CD4-positive, alpha-beta T cell (primary cell): ENCODE measurements around the gene FRMD5. TPM values are rescaled to one million over a fixed set of nuclear protein-coding genes. Genes with fewer than 3 reads are reported as not detected.

Source experiments
- ATAC-seq: fragments of 200-7000 bp; cut with Tn5 transposase; one replicate; pipeline ENCODE4 v1.10.0; 2022; ENCODE audit warnings: mild to moderate bottlenecking; ENCODE audit not compliant: poor library complexity
- CTCF ChIA-PET: fragments of 350-600 bp; sonication (Branson Sonifier 250); formaldehyde crosslinking; loops from one replicate; lab custom pipeline; 2021; ENCODE audit warnings: antibody characterized with exemption, inconsistent platforms; lab: Charles Lee
- POLR2A ChIA-PET: fragments of 350-600 bp; sonication (Branson Sonifier 250); formaldehyde crosslinking; loops from one replicate; lab custom pipeline; 2021; ENCODE audit warnings: antibody characterized with exemption, inconsistent platforms; lab: Charles Lee
- DNase-seq, 14 experiments: peaks; one replicate each; pipeline ENCODE4 v3.0.0-alpha.2; 2013 to 2020; ENCODE audit warnings: mixed read lengths in 2 of 14
- H3K27ac ChIP-seq, 2 donors: one replicate each; pipeline versions ENCODE4 v1.5.1 to v1.7.0; 2013; ENCODE audit warnings: low read length in 2 of 2, low read depth in 1 of 2, mild to moderate bottlenecking in 1 of 2
- H3K27me3 ChIP-seq, 2 experiments: 1 replicate in 1 of 2; 2 replicates in 1 of 2; pipeline versions ENCODE4 v1.6.1 to v1.7.0; 2013; ENCODE audit warnings: low read length in 2 of 2, control low read depth in 1 of 2, mild to moderate bottlenecking in 1 of 2, moderate library complexity in 1 of 2; ENCODE audit not compliant: insufficient read depth in 2 of 2, control insufficient read depth in 1 of 2
- H3K36me3 ChIP-seq: one replicate; pipeline ENCODE4 v1.6.1; 2013; ENCODE audit warnings: low read length, control low read depth; ENCODE audit not compliant: insufficient read depth
- H3K4me1 ChIP-seq: one replicate; pipeline ENCODE4 v1.6.1; 2013; ENCODE audit warnings: low read length, control low read depth; ENCODE audit not compliant: insufficient read depth
- H3K4me3 ChIP-seq: one replicate; pipeline ENCODE4 v1.5.1; 2013; ENCODE audit warnings: mild to moderate bottlenecking, low read length, moderate library complexity
- H3K9me3 ChIP-seq, 2 experiments: 1 replicate in 1 of 2; 2 replicates in 1 of 2; pipeline versions ENCODE4 v1.6.1 to v1.7.0; 2013; ENCODE audit warnings: low read length in 2 of 2, mild to moderate bottlenecking in 2 of 2, control low read depth in 1 of 2, moderate library complexity in 1 of 2; ENCODE audit not compliant: control insufficient read depth in 1 of 2, insufficient read depth in 1 of 2
- H3K27ac Mint-ChIP-seq: one replicate; pipeline ENCODE4 v1.8.0; 2020; ENCODE audit warnings: mixed read lengths
- H3K27me3 Mint-ChIP-seq: one replicate; pipeline ENCODE4 v1.8.0; 2021; ENCODE audit warnings: mixed read lengths
- H3K36me3 Mint-ChIP-seq: one replicate; pipeline ENCODE4 v1.8.0; 2021; ENCODE audit warnings: low read depth, mixed read lengths
- H3K4me1 Mint-ChIP-seq: one replicate; pipeline ENCODE4 v1.8.0; 2021; ENCODE audit warnings: low read depth, mixed read lengths
- H3K4me3 Mint-ChIP-seq: one replicate; pipeline ENCODE4 v1.8.0; 2020; ENCODE audit warnings: mild to moderate bottlenecking, mixed read lengths
- H3K9me3 Mint-ChIP-seq: one replicate; pipeline ENCODE4 v1.8.0; 2020; ENCODE audit warnings: mixed read lengths
- CTCF ChIP-seq: fragments of 200-600 bp; IDR thresholded peaks from one replicate; pipeline ENCODE4 v1.8.0; 2022; ENCODE audit warnings: antibody characterized with exemption, mild to moderate bottlenecking
- intact Hi-C, 2 experiments: fragments of 100-400 bp; cut with DNase I in 1 of 2; cut with micrococcal nuclease in 1 of 2; formaldehyde crosslinking; loops; one replicate each; pipeline versions ENCODE4 v1.15.1 to v1.9.0; 2023 to 2025; cut with DNase I, micrococcal nuclease
- total RNA-seq, 174 experiments: library from RNA in 2 of 174; stranded (reverse) in 2 of 174; gene quantifications; one replicate each; pipeline ENCODE4 v1.2.3 and lab custom pipeline; 2021 to 2026

Gene FRMD5
- total RNA-seq, 2 experiments from 2014 or later = not detected

GRCh38 chr15:43988900-43989299, 206.2 kb downstream of the FRMD5 start:
- Mint-ChIP-seq H3K27ac (no peak overlapping the region), H3K36me3 (no peaks in the 10 kb centered on the region), H3K27me3 (peaks cover 7% of the 10 kb centered on the region), H3K4me1 (no peaks in the 10 kb centered on the region), H3K9me3 (no peaks in the 10 kb centered on the region), H3K4me3 (no peak overlapping the region)
- ATAC-seq (no peak), DNase-seq (no peak)
- Histone ChIP-seq H3K36me3 (no peaks in the 10 kb centered on the region), H3K4me1 (no peaks in the 10 kb centered on the region), H3K4me3 (no peak overlapping the region), H3K27ac (no peak overlapping the region), H3K27me3 (no peaks in the 10 kb centered on the region), H3K9me3 (no peaks in the 10 kb centered on the region)
- ChIA-PET POLR2A (no interaction called here), CTCF (no interaction called here)
- intact Hi-C loops = no loop called here
- TF ChIP-seq CTCF = no peak

- H3K27ac ChIP-seq = no peak overlapping the region
- TF ChIP-seq CTCF = no peak
- H3K4me3 Mint-ChIP-seq = no peak overlapping the region
- ChIA-PET POLR2A (no interaction called here), CTCF (no interaction called here)
- H3K36me3 Mint-ChIP-seq = no peaks in the 10 kb centered on the region
- H3K27ac Mint-ChIP-seq = no peak overlapping the region
- no peaks in the 10 kb centered on the region for H3K36me3 ChIP-seq
- ATAC-seq (no peak), DNase-seq (no peak)
- no peaks in the 10 kb centered on the region for H3K4me1 Mint-ChIP-seq
- no peak overlapping the region for H3K4me3 ChIP-seq
- H3K9me3 Mint-ChIP-seq = no peaks in the 10 kb centered on the region
- intact Hi-C loops = no loop called here
- H3K4me1 ChIP-seq = no peaks in the 10 kb centered on the region
- no peaks in the 10 kb centered on the region for H3K9me3 ChIP-seq
- H3K27me3 ChIP-seq = no peaks in the 10 kb centered on the region
- peaks cover 11% of the 10 kb centered on the region for H3K27me3 Mint-ChIP-seq
These were observed 207.1 kb downstream of the FRMD5 start for GRCh38 chr15:43987924-43988323.

- Mint-ChIP-seq H3K27ac (no peak overlapping the region), H3K9me3 (no peaks in the 10 kb centered on the region), H3K36me3 (no peaks in the 10 kb centered on the region), H3K4me3 (no peak overlapping the region), H3K4me1 (no peaks in the 10 kb centered on the region), H3K27me3 (peaks cover 23% of the 10 kb centered on the region)
- H3K27ac ChIP-seq = no peak overlapping the region
- ChIA-PET CTCF (no interaction called here), POLR2A (no interaction called here)
- intact Hi-C loops = no loop called here
- no peak overlapping the region for H3K4me3 ChIP-seq
- no peaks in the 10 kb centered on the region for H3K9me3 ChIP-seq
- no peak for TF ChIP-seq CTCF
- ATAC-seq = no peak
- H3K36me3 ChIP-seq = no peaks in the 10 kb centered on the region
- DNase-seq = no peak
- H3K4me1 ChIP-seq = no peaks in the 10 kb centered on the region
- no peaks in the 10 kb centered on the region for H3K27me3 ChIP-seq
These were observed 208.9 kb downstream of the FRMD5 start for GRCh38 chr15:43985976-43986680.
